Right renal pelvis (tissue), 4 donors: ENCODE data around the gene COG7. TPM values are rescaled to one million over a fixed set of nuclear protein-coding genes. Genes with fewer than 3 reads are reported as not detected.
"Not testable (repeated sequence)": the region's sequence is repeated elsewhere in the genome, so short reads cannot be mapped to it uniquely, and the experiment has no call there.

Experiments used
- DNase-seq, 4 donors: peaks; one replicate each; pipeline ENCODE4 v3.0.0-alpha.2; 2013; ENCODE audit warnings: low read depth in 4 of 4, low spot score in 3 of 4, missing footprints in 1 of 4
- polyA plus RNA-seq, 4 donors: library from polyadenylated mRNA; unstranded; fragments of 120-200 nt; gene quantifications; one replicate each; pipeline ENCODE4 v1.2.1, GENCODE V29; 2013; ENCODE audit not compliant: insufficient read length in 4 of 4

COG7 gene
- polyA plus RNA-seq, 4 donors, result 23.4 to 28.9 (median 24.3) TPM

DNA sequence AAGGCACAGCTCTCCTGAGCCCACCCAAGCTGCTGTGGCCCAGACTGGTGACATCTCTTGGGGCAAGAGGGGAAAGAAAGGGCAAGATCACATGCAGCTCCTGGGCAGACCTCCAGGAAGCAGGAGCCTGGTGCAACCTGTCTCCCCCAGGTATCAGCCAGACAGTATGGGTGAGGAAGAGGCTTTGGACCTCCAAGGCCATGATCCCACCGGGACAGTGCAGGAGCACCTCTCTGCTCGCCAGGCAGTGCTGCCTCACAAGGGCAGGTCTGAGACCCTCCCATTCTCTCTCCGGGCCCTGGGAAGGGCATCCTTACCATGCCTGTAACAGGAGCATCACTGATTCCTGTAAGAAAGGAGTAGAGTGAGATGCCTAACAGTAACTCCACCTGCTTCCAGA is 25.6 kb upstream of the COG7 start:
- DNase-seq, result no peak

DNA sequence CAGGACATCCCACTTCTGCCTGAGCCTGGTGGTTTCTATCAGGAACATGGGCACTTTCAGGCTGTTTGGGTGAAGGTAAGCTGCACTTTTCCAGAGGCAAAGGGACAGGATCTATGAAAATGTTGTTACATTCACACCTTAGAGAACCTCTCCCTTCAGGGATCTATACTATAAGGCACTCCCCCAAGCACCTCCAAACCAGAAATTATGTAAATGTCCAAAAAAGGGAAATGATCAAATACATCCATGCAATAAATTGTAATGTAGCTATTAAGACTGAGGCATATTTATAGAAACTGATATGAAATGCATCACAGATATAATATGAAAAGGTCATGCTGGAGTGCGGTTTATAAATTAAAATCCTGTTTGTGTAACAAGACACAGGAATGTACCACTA is 23.3 kb upstream of the COG7 start:
- no peak for DNase-seq

GRCh38 chr16:23469814-23470213 is 16.8 kb upstream of the COG7 start:
- no peak for DNase-seq

GRCh38 chr16:23466162-23466885 is 13.3 kb upstream of the COG7 start:
- no peak for DNase-seq

DNA sequence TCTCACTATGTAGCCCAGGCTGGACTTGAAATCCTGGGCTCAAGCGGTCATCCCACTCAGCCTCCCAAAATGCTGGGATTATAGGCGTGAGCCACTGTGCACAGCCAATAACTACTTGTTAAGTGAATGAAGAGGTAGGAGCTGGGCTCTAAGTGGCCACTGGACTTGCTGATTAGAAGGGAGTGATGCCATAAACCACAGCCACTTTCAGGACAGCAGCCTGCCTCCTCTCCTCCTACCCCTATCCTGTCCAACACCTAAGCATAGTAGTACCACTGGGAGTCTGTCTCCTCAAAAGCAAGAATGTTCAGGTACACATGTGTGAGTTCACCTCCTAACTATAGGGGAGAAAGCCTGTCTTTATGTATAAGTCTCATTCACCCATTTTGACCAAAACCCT is 12.2 kb upstream of the COG7 start:
- no peak for DNase-seq

GRCh38 chr16:23464196-23464595 is 11.2 kb upstream of the COG7 start:
- DNase-seq, result no peak

DNA sequence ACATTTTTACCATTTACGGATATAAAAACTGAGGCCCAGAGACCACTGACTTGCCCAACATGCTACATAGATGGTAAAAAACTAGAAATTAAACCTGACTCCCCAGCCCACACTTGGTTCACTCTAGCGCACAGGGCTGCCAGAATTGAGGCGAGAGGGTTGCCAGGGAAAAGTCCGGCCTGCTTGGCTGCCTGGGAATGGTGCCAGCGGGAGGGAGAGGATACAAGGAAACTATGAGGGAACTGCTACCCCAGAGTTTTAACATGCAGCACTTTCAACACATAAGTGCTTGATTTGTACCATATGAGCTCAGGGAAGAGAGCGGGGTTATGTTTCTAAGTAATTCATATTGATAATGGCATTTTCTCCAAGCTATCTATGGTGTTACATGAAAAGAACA is 10.0 kb upstream of the COG7 start:
- not testable (repeated sequence) for DNase-seq

- no peak for DNase-seq
These were observed 506 bp upstream of the COG7 start for GRCh38 chr16:23453338-23454052.

GRCh38 chr16:23452221-23452571 is 793 bp downstream of the COG7 start:
- no peak for DNase-seq

- DNase-seq, result no peak
These were observed 4.6 kb downstream of the COG7 start for GRCh38 chr16:23448392-23448791.

DNA sequence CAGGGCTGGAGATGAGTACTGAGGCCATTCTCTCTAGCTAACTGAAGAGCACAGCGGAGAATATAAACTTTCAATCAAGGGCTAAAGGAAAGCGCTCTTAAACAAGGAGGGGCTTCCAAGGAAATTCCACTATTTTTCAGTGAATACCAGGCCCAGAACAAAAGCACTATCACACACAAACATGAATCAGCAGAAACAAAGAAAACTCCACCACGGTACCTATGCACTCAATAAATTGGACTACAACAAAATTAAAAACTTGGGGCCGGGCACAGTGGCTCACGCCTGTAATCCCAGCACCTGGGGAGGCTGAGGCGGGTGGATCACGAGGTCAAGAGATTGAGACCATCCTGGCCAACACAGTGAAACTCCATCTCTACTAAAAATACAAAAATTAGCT is 15.4 kb downstream of the COG7 start:
- not testable (repeated sequence) for DNase-seq

- DNase-seq, result no peak
These were observed 16.0 kb downstream of the COG7 start for GRCh38 chr16:23436951-23437350.

DNA sequence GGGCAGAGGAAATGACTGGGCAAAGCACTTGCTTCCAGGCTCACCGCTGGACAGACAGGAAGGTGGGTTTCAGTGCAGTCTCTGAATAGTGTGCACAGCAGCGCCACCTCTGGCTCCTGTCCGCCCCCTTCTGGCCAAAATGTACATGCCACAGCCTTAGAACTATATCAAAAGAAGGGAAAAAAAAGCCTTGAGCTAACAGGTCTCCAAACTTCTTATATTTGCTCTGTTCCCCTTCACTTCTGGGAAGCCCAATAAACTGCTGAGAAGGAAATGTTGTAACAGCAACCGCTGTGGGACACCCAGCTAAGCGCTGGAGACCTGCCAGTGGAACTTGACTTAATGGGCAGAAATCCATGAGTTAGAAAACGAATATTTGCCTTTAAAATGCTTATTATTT is 17.5 kb downstream of the COG7 start:
- DNase-seq, result no peak

DNA sequence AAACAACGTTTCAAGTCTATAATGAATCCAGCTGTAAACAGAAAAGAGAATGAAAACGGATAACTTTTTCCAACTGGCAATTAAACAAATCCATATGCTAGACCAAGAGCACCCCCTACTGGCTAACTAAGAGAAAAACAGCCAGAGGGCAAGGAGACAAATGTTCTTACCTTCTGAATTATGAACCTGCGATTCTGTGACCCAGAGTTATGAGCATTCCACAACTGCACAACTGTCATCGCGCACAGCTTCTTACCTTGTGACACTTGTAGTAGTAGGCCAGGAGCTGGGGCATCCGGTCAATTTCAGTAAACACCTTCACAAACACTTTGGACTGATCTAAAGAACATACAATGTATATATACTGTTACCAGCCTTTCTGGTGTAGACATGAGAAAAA is 18.6 kb downstream of the COG7 start:
- peak in 2 of 4 donors; percentile 58 to 65 for DNase-seq

- DNase-seq, result no peak
These were observed 19.6 kb downstream of the COG7 start for GRCh38 chr16:23433261-23433920.

DNA sequence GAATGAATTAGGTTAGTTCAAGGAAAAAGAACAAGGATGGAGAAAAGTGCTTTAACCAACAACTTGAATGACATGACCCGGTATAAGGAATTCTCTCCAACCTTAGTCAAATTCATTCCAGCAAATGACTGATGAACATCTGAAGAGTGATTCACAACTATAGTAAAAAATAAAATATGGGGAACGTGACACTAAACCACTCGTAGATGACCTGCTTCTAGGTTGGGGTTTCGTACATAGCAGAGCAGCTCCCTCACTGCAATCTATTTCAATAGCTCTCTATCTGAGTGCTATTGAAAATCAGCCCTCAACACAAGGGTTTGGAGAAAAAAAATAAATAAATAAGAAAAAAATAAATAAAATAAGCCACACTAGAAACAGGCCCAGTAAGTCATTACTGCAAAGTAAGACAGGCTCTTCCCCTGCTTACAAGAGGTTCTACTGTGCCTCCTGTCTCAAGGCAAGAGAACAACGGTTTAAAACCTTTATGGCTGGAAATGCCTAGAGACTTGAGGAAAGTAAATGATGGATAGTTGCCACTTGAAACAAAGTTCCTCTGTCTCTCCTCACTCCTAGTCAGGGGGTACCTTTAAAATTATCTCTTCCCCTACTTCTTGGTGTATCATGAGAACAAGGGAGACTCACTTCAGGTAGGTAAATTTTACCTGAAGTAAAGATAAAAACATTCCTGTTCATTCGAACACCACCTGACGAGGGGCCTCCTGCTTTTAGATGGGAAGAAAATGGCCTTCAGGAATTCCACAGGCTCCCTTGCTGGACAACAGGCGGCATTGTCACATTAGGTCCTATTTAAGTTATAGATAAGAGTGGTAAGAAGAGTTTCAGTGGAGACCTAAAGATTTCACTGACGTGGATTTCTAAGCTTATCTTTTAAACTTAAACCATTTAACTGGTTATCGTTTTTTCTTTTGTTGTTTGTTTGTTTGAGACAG is 20.5 kb downstream of the COG7 start:
- no peak for DNase-seq

DNA sequence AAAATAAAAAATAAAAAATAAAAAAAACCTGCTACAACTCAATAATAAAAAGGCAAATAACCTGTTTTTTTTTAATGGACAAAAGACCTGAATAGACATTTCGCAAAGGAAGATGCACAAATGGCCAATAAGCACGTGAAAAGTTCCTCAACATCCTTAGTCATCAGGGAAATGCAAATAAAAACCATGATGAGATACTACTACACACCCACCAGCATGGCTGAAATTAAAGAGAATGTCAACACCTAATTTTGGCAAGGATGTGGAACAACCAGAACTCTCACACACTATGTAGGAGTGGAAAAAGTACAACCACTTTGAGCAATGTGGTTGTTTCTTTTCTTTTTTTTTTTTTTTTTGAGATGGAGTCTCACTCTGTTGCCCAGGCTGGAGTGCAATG is 24.6 kb downstream of the COG7 start:
- no peak for DNase-seq

DNA sequence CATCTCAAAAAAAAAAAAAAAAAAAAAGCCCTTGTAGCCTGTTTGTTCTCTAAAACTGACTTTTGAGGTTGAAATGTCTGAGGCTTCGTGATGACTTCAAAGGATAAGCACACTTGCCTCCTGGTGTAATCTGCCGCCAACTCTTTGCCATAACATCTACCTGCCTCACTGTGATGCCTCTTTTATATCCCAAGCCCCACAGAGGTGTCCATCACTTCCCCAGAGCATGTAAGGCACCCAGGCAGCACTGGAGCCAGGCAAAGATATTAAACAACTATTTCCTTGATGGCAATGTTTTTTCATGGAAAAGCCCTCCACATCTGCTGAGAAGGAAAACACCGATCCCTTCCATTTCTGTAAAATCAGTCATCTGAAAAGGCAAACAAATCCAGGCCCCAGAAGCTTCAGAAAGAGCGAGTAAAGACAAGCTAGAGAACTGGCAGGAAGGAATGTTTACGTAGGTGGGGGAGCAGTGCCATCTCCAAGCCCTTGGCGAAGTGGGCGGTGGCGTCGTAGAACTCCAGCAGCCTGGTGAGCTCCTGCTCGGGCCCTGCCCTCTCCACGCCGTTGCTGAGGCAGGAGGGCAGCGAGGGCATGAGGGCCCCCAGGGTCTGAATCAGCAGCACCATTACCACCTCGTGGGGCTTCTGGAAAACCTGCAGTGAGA is 28.6 kb downstream of the COG7 start:
- DNase-seq, result no peak

DNA sequence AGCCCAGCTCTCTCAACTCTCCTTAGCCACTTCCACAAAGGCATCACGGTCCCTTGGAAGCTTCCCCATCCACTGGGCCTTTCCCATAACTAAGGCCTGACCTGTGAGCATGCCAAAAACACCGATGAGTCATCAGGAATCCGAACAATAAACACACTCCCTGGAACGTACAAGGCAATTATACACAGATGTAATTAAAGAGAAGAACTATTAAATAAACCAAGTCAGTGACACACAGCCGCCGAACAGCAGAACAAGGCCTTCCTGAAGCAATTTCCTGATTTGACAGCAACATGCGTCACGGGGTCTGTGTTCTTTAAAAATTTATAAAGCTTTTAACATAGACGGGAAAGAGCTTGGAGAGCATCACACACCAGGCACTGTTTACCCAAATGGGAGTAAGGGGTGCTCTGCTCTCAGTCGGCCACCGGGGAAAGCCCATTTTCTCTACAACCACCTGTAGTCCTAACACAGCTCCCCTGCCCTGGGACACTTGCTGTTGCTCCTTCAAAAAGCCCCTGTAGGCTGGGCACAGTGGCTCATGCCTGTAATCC is 29.4 kb downstream of the COG7 start:
- DNase-seq, result no peak

GRCh38 chr16:23420011-23420410 is 33.0 kb downstream of the COG7 start:
- no peak for DNase-seq
